GM13977 (cell line): Measurements from ENCODE around the gene GALNT18.

ENCODE experiments used
- DNase-seq: peaks from one replicate; pipeline ENCODE4 v3.0.0; 2012; ENCODE audit warnings: low spot score
- in situ Hi-C: fragments of 300-500 bp; cut with MboI; formaldehyde crosslinking; loops from one replicate; pipeline ENCODE4 v1.12.0; 2022; ENCODE audit warnings: low sequenced_read_pairs, low pct_unique_long_range_greater_than_20kb, mixed read lengths, inconsistent platforms; ENCODE audit not compliant: unreplicated experiment
- TF ChIP-seq, protein P1 (sequence below): IDR thresholded peaks from 2 replicates; pipeline ENCODE4 v1.5.1; 2012; ENCODE audit warnings: mild to moderate bottlenecking, control low read depth; ENCODE audit not compliant: insufficient read depth; ENCODE audit errors: extremely low read depth, missing control alignments

Gene GALNT18

DNA sequence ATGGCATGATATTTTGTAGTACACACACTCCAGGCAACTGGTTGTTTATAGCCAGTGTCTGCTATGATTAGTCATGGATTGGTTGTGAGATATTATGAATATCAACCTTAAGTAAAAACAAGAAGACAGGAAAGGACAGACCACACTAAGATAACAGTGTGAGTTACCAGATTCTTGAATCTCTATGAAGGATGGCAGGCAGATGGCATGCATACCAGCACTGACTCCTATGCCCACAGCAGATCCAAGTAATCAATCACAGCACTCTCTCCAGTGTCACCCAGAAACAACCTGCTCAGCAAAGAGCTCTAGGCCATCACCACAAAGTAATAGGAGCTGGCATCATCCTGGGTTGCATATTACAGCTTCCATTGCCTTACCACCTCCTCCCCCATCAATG is 116.6 kb downstream of the GALNT18 start:
- in situ Hi-C loops = no loop called here
- TF ChIP-seq, protein P1, sequence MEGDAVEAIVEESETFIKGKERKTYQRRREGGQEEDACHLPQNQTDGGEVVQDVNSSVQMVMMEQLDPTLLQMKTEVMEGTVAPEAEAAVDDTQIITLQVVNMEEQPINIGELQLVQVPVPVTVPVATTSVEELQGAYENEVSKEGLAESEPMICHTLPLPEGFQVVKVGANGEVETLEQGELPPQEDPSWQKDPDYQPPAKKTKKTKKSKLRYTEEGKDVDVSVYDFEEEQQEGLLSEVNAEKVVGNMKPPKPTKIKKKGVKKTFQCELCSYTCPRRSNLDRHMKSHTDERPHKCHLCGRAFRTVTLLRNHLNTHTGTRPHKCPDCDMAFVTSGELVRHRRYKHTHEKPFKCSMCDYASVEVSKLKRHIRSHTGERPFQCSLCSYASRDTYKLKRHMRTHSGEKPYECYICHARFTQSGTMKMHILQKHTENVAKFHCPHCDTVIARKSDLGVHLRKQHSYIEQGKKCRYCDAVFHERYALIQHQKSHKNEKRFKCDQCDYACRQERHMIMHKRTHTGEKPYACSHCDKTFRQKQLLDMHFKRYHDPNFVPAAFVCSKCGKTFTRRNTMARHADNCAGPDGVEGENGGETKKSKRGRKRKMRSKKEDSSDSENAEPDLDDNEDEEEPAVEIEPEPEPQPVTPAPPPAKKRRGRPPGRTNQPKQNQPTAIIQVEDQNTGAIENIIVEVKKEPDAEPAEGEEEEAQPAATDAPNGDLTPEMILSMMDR = no peak
- no peak for DNase-seq

DNA sequence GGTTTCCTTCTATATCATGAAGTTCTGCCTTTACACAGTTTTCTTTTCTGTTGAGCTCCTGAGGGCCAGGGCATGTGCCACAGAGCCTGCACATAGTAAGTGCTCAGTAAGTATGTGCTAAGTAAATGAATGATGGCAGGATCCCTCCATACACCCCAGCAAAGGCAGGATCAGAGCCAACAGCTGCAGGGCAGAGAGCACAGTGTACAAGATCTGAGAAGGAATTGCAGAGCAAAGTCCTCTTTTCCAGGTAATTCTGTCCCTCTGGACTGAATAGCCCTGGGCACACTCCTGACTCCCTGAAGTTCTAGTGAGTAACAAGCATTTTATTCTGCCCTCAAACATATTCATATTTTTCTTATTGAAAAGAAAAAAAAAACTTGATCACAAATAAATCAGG is 117.7 kb downstream of the GALNT18 start:
- in situ Hi-C loops = no loop called here
- TF ChIP-seq, protein P1 = no peak

DNA sequence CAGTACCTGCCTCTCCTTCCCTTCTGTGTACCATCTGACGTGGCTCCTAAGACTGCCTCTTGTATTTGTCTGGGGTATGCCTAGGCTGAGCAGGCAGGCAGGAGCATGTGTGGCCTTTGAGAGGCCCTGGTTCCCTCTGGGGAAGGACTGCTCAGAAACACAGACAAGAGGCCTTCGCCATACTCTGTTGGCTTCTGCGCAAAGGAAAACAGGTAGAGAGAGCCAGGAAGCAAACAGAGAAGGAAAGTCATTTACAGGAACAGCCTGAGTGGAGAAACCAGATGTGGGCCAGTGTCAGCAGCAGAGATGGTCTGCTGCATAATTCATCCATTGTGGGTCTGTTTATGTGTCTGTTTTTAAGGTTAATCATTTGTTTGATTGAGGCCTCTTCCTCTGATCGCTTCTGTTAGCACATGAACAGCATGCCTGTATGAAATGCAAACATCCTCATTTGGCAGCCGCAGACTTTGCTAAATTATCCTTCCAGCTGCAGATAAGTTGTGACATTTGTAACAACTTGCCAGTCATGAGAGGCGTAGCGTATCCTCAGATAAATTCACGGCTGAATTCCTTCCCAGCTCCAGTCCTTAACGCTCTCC is 119.4 kb downstream of the GALNT18 start:
- no peak for DNase-seq
- in situ Hi-C loops = no loop called here
- TF ChIP-seq, protein P1 = no peak

More for the DNA sequence above, 117.7 kb downstream of the GALNT18 start:
- no peak for DNase-seq

DNA sequence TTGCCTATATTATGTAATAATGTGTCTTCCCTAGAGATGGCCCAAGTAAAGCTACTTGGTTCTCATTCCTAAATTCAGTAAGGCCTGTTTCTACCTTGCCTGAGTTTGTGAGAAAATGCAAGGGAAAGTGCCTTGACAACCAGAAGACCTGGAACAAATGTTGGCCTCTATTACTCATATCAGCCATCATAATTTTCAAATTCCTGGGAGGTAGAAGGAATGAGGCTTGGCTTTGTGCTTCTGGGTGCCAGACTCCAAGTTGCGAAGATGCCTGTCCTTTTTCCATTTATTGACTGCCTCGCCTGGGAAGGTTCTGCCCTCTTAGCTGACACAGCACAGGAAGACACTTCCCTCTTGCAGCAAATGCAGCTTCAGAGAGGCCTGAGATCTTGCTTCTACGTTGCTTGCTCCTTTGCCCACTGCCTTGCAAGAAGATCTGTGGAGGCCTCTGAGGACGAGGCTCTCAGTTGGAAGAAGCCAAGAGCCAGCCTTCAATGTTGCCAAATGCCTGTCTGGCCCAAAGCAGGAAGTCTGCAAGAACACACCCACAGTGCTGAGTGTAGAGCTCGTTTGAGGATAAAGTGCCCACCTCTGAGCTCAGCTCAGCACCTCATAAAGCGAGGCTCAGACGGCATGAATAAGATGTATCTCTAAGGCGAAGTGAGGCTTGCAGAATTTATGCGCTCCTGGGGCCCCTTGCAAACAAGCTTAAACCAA is 120.1 kb downstream of the GALNT18 start:
- DNase-seq = no peak
- TF ChIP-seq, protein P1 = no peak
- in situ Hi-C loops = no loop called here

DNA sequence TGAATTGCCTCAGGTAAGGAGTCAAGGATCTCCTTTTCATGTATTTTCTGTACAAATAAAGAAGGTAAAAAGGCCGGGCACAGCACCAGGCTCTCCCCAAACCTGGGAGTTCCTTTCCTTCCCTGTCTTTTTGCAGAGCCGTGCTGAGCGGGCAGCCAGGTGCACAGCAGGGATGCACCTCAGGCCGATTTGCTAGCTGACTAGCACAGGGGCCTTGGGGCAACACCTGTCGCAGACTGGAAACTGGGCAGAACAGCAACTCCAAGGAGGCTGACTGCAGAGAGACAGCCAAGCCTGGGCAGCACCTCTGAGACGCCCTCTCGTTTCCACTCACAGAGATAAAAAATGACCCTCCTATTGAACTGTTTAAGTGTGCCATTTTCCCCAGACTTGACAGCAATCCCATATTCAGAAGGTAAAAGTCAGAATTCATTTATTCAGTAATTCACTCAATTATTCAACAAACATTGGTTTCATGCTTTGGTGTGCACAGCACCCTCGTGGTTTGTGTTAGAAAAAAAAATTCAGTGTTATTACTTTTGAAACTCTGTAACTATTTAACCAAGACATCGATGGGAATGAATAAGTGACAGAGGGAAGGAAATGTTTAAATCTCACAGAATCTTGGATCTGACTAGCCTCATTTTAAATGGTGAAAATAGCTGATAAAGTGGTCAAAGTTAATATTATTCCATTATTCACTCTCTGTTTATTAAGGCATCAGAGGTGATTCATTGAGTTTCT is 120.9 kb downstream of the GALNT18 start:
- no peak for DNase-seq
- in situ Hi-C loops = no loop called here
- TF ChIP-seq, protein P1 = no peak

DNA sequence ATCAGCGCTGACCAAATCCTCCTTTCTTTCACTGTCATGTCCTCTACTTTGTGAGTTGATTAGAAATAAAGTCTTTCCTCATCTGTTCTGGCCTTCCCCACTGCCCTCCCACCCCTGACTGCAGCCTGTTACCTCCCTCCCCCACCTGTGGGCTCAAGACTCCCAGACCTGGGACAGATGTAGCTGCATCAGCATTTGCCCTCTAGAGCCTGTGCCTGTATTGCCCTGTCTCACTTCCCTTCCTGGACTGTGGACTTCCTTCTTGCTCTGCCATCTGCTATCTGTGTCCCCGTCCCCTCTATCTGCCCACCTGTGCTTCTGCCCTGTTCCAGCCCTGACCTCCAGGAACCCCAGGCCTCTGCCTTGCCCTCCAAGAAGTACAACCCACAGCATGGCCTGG is 122.5 kb downstream of the GALNT18 start:
- DNase-seq = no peak
- in situ Hi-C loops = no loop called here
- TF ChIP-seq, protein P1 = no peak
